ENCODE measurements around the gene GLRB.

DNA sequence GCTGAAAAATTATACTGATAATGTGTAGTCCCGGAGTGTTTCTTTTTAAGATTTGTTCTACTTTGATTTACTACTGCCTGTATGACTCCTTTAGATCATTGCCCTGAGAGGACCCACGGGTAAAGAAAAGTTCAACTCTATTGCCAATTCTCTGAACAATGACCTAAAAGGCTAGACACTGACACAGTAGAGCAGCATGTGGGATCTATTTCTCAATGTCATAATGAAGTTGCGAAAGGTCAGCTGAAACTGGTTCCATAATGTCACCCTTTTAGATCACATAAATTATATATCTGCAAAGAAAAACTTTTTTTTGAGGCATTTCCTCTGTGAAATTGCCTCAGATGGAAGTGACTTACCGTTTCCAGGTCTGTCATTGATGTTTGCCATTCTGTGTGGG, 67.4 kb downstream of the GLRB start:
- no peak for TF ChIP-seq POLR2AphosphoS5 (IDR thresholded peaks at IDR 0.05; ENCODE audit: control insufficient read depth, insufficient read depth, low read depth, low read length)
- no peak for TF ChIP-seq SMARCB1 (IDR thresholded peaks at IDR 0.05; ENCODE audit: insufficient read length, low read depth)

Data from K562 (cell line).